ENCODE data around the gene LRRK2. TPM values are rescaled to one million over a fixed set of nuclear protein-coding genes. Genes with fewer than 3 reads are reported as not detected.
"Not testable (repeated sequence)": the region's sequence is repeated elsewhere in the genome, so short reads cannot be mapped to it uniquely, and the experiment has no call there.

Gene LRRK2
- total RNA-seq, 1 donor from 2014 or later: 0.35 TPM

GRCh38 chr12:40244526-40245156, 19.8 kb downstream of the LRRK2 start:
- not testable (repeated sequence) for DNase-seq (ENCODE audit: extremely low read depth, low read depth, low spot score)

- DNase-seq (ENCODE audit: extremely low read depth, low read depth, low spot score): no peak
These were observed 23.2 kb downstream of the LRRK2 start for GRCh38 chr12:40248034-40248433.

GRCh38 chr12:40248585-40249297, 23.9 kb downstream of the LRRK2 start:
- DNase-seq (ENCODE audit: extremely low read depth, low read depth, low spot score): no peak

- DNase-seq (ENCODE audit: extremely low read depth, low read depth, low spot score): not testable (repeated sequence)
These were observed 25.9 kb downstream of the LRRK2 start for GRCh38 chr12:40250652-40251051.

- DNase-seq (ENCODE audit: extremely low read depth, low read depth, low spot score): no peak
These were observed 29.1 kb downstream of the LRRK2 start for GRCh38 chr12:40253936-40254335.

GRCh38 chr12:40254455-40255085, 29.8 kb downstream of the LRRK2 start:
- no peak for DNase-seq (ENCODE audit: extremely low read depth, low read depth, low spot score)

GRCh38 chr12:40258371-40258770, 33.6 kb downstream of the LRRK2 start:
- DNase-seq (ENCODE audit: extremely low read depth, low read depth, low spot score): no peak

- no peak for DNase-seq (ENCODE audit: extremely low read depth, low read depth, low spot score)
These were observed 37.1 kb downstream of the LRRK2 start for GRCh38 chr12:40261937-40262336.

- DNase-seq (ENCODE audit: extremely low read depth, low read depth, low spot score): no peak
These were observed 37.9 kb downstream of the LRRK2 start for GRCh38 chr12:40262657-40263056.

GRCh38 chr12:40263616-40264409, 39.0 kb downstream of the LRRK2 start:
- no peak for DNase-seq (ENCODE audit: extremely low read depth, low read depth, low spot score)

GRCh38 chr12:40271981-40272664, 47.3 kb downstream of the LRRK2 start:
- no peak for DNase-seq (ENCODE audit: extremely low read depth, low read depth, low spot score)

GRCh38 chr12:40281791-40282364, 57.1 kb downstream of the LRRK2 start:
- no peak for DNase-seq (ENCODE audit: extremely low read depth, low read depth, low spot score)

- no peak for DNase-seq (ENCODE audit: extremely low read depth, low read depth, low spot score)
These were observed 61.8 kb downstream of the LRRK2 start for GRCh38 chr12:40286583-40286982.

- DNase-seq (ENCODE audit: extremely low read depth, low read depth, low spot score): no peak
These were observed 62.7 kb downstream of the LRRK2 start for GRCh38 chr12:40287369-40287975.

- DNase-seq (ENCODE audit: extremely low read depth, low read depth, low spot score): no peak
These were observed 68.1 kb downstream of the LRRK2 start for GRCh38 chr12:40292788-40293429.

GRCh38 chr12:40298341-40298740, 73.5 kb downstream of the LRRK2 start:
- DNase-seq (ENCODE audit: extremely low read depth, low read depth, low spot score): no peak

GRCh38 chr12:40300490-40300889, 75.7 kb downstream of the LRRK2 start:
- DNase-seq (ENCODE audit: extremely low read depth, low read depth, low spot score): no peak

GRCh38 chr12:40309001-40309400, 84.2 kb downstream of the LRRK2 start:
- DNase-seq (ENCODE audit: extremely low read depth, low read depth, low spot score): no peak

- no peak for DNase-seq (ENCODE audit: extremely low read depth, low read depth, low spot score)
These were observed 85.4 kb downstream of the LRRK2 start for GRCh38 chr12:40310211-40310610.
